A549 (cell line): ENCODE results near the gene XRRA1. TPM values are rescaled to one million over a fixed set of nuclear protein-coding genes. Genes with fewer than 3 reads are reported as not detected.
"Not testable (repeated sequence)": the region's sequence is repeated elsewhere in the genome, so short reads cannot be mapped to it uniquely, and the experiment has no call there.

Experiments
- ATAC-seq, 2 experiments: fragments of 200-7000 bp in 1 of 2; fragments of >200 bp in 1 of 2; cut with Nextera tagmentation in 1 of 2; cut with Tn5 transposase in 1 of 2; 3 replicates each; pipeline versions ENCODE4 v1.8.0 to v1.9.1; 2018 to 2020; ENCODE audit warnings: mild to moderate bottlenecking in 1 of 2, moderate library complexity in 1 of 2
- CTCF ChIA-PET: fragments of 300-600 bp; sonication (Branson Sonifier 250); formaldehyde crosslinking; extraction: SDS; loops from one replicate; lab custom pipeline; 2021; ENCODE audit warnings: antibody characterized with exemption, inconsistent platforms; lab: Yijun Ruan, JAX
- POLR2A ChIA-PET: fragments of 350-600 bp; formaldehyde crosslinking; extraction: SDS; loops from one replicate; lab custom pipeline; 2021; ENCODE audit warnings: antibody characterized with exemption, inconsistent platforms; lab: Yijun Ruan, JAX
- DNase-seq, 2 experiments: peaks; one replicate each; pipeline versions ENCODE4 v3.0.0 to v3.0.0-alpha.2; 2011 to 2016; ENCODE audit warnings: low read depth in 1 of 2, low spot score in 1 of 2
- FAIRE-seq: peaks from 2 replicates; lab custom pipeline; 2011; peaks lifted over from hg19 to GRCh38; lab: Jason Lieb, UNC
- H3K27ac ChIP-seq, 2 experiments: fragments of >200 bp; sonication (Bioruptor Twin); formaldehyde crosslinking; 3 replicates each; pipeline ENCODE4 v1.5.1; 2016 to 2017
- H3K4me1 ChIP-seq: fragments of >200 bp; sonication (Bioruptor Twin); formaldehyde crosslinking; 3 replicates; pipeline ENCODE4 v1.6.1; 2016
- H3K4me2 ChIP-seq: fragments of >200 bp; sonication (Bioruptor Twin); formaldehyde crosslinking; 3 replicates; pipeline ENCODE4 v1.6.1; 2016
- H3K4me3 ChIP-seq: fragments of >200 bp; sonication (Bioruptor Twin); formaldehyde crosslinking; 3 replicates; pipeline ENCODE4 v1.5.1; 2016
- H3K9me3 ChIP-seq: fragments of >200 bp; sonication (Bioruptor Twin); formaldehyde crosslinking; 3 replicates; pipeline ENCODE4 v1.6.1; 2016
- ATOH8 ChIP-seq: fragments of 250-450 bp; sonication (Bioruptor Pico); IDR thresholded peaks from 2 replicates; pipeline ENCODE4 v1.5.0; 2020; ENCODE audit warnings: low read depth, mild to moderate bottlenecking, moderate library complexity
- BHLHE40 ChIP-seq: IDR thresholded peaks from 2 replicates; pipeline ENCODE4 v1.6.1; 2012; ENCODE audit warnings: low read depth, low read length, inconsistent platforms
- CTCF ChIP-seq: fragments of >200 bp; sonication (Bioruptor Twin); formaldehyde crosslinking; IDR thresholded peaks from 3 replicates; pipeline ENCODE4 v1.5.1; 2016
- E2F6 ChIP-seq: IDR thresholded peaks from 2 replicates; pipeline ENCODE4 v1.6.1; 2012; ENCODE audit warnings: low read depth, borderline replicate concordance
- EHF ChIP-seq: fragments of 250-450 bp; sonication (Bioruptor Pico); IDR thresholded peaks from 2 replicates; pipeline ENCODE4 v1.5.0; 2020; ENCODE audit warnings: mild to moderate bottlenecking
- EHMT2 ChIP-seq: fragments of 200-600 bp; sonication (generic); IDR thresholded peaks from 2 replicates; pipeline ENCODE4 v1.6.1; 2016; ENCODE audit warnings: antibody characterized with exemption, low read depth, mild to moderate bottlenecking, moderate library complexity
- ELK1 ChIP-seq: fragments of 150-350 bp; IDR thresholded peaks from 2 replicates; pipeline ENCODE4 v1.6.1; 2014; ENCODE audit warnings: low read depth, mild to moderate bottlenecking, low read length
- FOSL2 ChIP-seq, 2 experiments: fragments of 450-650 bp in 1 of 2; fragments of >200 bp in 1 of 2; sonication (Bioruptor Twin) in 1 of 2; formaldehyde crosslinking; IDR thresholded peaks; 2 replicates each; pipeline versions ENCODE4 v1.5.0 to v1.6.1; 2016 to 2020; ENCODE audit warnings: mild to moderate bottlenecking in 1 of 2, moderate library complexity in 1 of 2
- GATA3 ChIP-seq: IDR thresholded peaks from 2 replicates; pipeline ENCODE4 v1.6.1; 2012; ENCODE audit warnings: borderline replicate concordance
- HEYL ChIP-seq: fragments of 250-450 bp; sonication (Bioruptor Pico); IDR thresholded peaks from 2 replicates; pipeline ENCODE4 v1.8.0; 2021; ENCODE audit warnings: mild to moderate bottlenecking, moderate library complexity
- JUN ChIP-seq, 2 experiments: fragments of >200 bp; sonication (Bioruptor Twin); formaldehyde crosslinking; IDR thresholded peaks; 2 replicates in 1 of 2; 3 replicates in 1 of 2; pipeline ENCODE4 v1.6.1; 2016 to 2017
- KDM1A ChIP-seq: fragments of 200-600 bp; sonication (generic); IDR thresholded peaks from 2 replicates; pipeline ENCODE4 v1.6.1; 2016; ENCODE audit warnings: low read depth, mild to moderate bottlenecking
- MAFK ChIP-seq: fragments of 450-650 bp; IDR thresholded peaks from 2 replicates; pipeline ENCODE4 v1.6.1; 2014; ENCODE audit not compliant: partially characterized antibody
- MYC ChIP-seq: IDR thresholded peaks from 2 replicates; pipeline ENCODE4 v1.6.1; 2012; ENCODE audit warnings: mild to moderate bottlenecking, inconsistent platforms, low read length, improper control_type of control experiment, borderline replicate concordance
- NFE2L2 ChIP-seq: fragments of 150-350 bp; conservative IDR thresholded peaks from 2 replicates; pipeline ENCODE4 v1.6.1; 2014; ENCODE audit warnings: low read length
- NR3C1 ChIP-seq: fragments of >200 bp; sonication (Bioruptor Twin); formaldehyde crosslinking; IDR thresholded peaks from 3 replicates; pipeline ENCODE4 v1.6.1; 2017
- PHF8 ChIP-seq: fragments of 200-600 bp; sonication (generic); IDR thresholded peaks from 2 replicates; pipeline ENCODE4 v1.6.1; 2016; ENCODE audit warnings: low read depth, mild to moderate bottlenecking, antibody characterized with exemption, moderate library complexity, borderline replicate concordance
- RFX5 ChIP-seq: fragments of 450-650 bp; IDR thresholded peaks from 2 replicates; pipeline ENCODE4 v1.7.1; 2014; ENCODE audit warnings: antibody characterized with exemption, mild to moderate bottlenecking, moderate library complexity
- TFCP2L1 ChIP-seq: fragments of 250-450 bp; sonication (Bioruptor Pico); IDR thresholded peaks from 2 replicates; pipeline ENCODE4 v1.5.0; 2021; ENCODE audit warnings: mild to moderate bottlenecking
- WGBS: methylation state at CpG from one replicate; pipeline ENCODE4 v1.1.6; 2017; ENCODE audit errors: missing lambda C conversion rate; 5-methylcytosine and 5-hydroxymethylcytosine counted together
- polyA plus RNA-seq, 4 experiments: library from polyadenylated mRNA; depleted of rRNA in 3 of 4; stranded (reverse); fragments of >200 nt; fragmentation: RNase III in 1 of 4; extraction: RNeasy Plus Mini Kit Qiagen cat#74134 plus additional on column Dnase treatment in 1 of 4; gene quantifications; 2 replicates in 3 of 4; 3 replicates in 1 of 4; pipeline ENCODE4 v1.2.3, GENCODE V29; 2011 to 2017

XRRA1 gene
- polyA plus RNA-seq, 2 of the 4 experiments (the other 2 are of a cell fraction) = 6.6 to 10.6 TPM

GRCh38 chr11:74825596-74825995 is 123.3 kb downstream of the XRRA1 start:
- WGBS = 98% methylated on average over 2 of the region's 2 CpGs
- CTCF ChIA-PET = interaction anchor here (1.0 kb wide), 1 partner anchor 31 kb away, joined by 3 read pairs; no protein-coding TSS in a partner anchor
- H3K4me1 ChIP-seq, H3K27ac ChIP-seq, ATAC-seq, H3K4me2 ChIP-seq, POLR2A ChIA-PET, H3K4me3 ChIP-seq, FAIRE-seq, DNase-seq: not testable (repeated sequence)
- H3K9me3 ChIP-seq = peaks cover 42% of the 10 kb centered on the region

- H3K4me1 ChIP-seq = peaks cover 14% of the 10 kb centered on the region; the same call in 2 of the 3 replicates
- no peak for DNase-seq
- peaks cover 42% of the 10 kb centered on the region for H3K9me3 ChIP-seq
- H3K27ac ChIP-seq = no peak overlapping the region
- ChIA-PET POLR2A (interaction anchor here (0.7 kb wide), 1 partner anchor 405 kb away, joined by 3 read pairs; no protein-coding TSS in a partner anchor), CTCF (no interaction called here)
- no peak overlapping the region for H3K4me2 ChIP-seq
- no peak for ATAC-seq
- TF ChIP-seq BHLHE40 = no peak
- no peak for TF ChIP-seq MYC
- peak; percentile 92 for TF ChIP-seq MAFK
- no peak overlapping the region for H3K4me3 ChIP-seq
- WGBS = 81% methylated on average over 1 of the region's 1 CpG
- FAIRE-seq = peak; percentile 65
These were observed 124.5 kb downstream of the XRRA1 start for GRCh38 chr11:74824285-74824982.

GRCh38 chr11:74822170-74822569 is 126.7 kb downstream of the XRRA1 start:
- ChIA-PET POLR2A (no interaction called here), CTCF (interaction anchor here (0.8 to 1.1 kb wide), 2 partner anchors 14 to 21 kb away, joined by 3 read pairs; no protein-coding TSS in a partner anchor)
- TF ChIP-seq NFE2L2 (no peak), ELK1 (no peak), PHF8 (no peak), EHMT2 (no peak), JUN (IDR thresholded peaks at IDR 0.05) (no peak), MYC (no peak), HEYL (CRISPR knock-in tag) (no peak), GATA3 (no peak), RFX5 (no peak), EHF (CRISPR knock-in tag) (no peak), NR3C1 (no peak), ATOH8 (CRISPR knock-in tag) (no peak)
- DNase-seq (no peak), ATAC-seq (no peak), FAIRE-seq (no peak)
- Histone ChIP-seq H3K4me2 (no peak overlapping the region), H3K9me3 (peaks cover 38% of the 10 kb centered on the region), H3K4me3 (no peak overlapping the region), H3K4me1 (peaks cover 22% of the 10 kb centered on the region; the same call in 2 of the 3 replicates), H3K27ac (no peak overlapping the region)
- 88% methylated on average over 5 of the region's 5 CpGs for WGBS

GRCh38 chr11:74820763-74821162 is 128.1 kb downstream of the XRRA1 start:
- FAIRE-seq (no peak), ATAC-seq (peak; percentile 49 to 50; a peak in 3 of 6 replicates), DNase-seq (peak in 1 of 2 experiments; percentile 27)
- ChIA-PET CTCF (no interaction called here), POLR2A (no interaction called here)
- H3K9me3 ChIP-seq = peaks cover 24% of the 10 kb centered on the region
- 0 out of 6 replicates have a peak overlapping the region, but pooled peaks of 1 of the 2 experiments have one; percentile 8 for H3K27ac ChIP-seq
- H3K4me3 ChIP-seq = no peak overlapping the region
- peaks cover 22% of the 10 kb centered on the region; the same call in 2 of the 3 replicates for H3K4me1 ChIP-seq
- no peak overlapping the region; the same call in 2 of the 3 replicates for H3K4me2 ChIP-seq
- TF ChIP-seq TFCP2L1 (CRISPR knock-in tag) (no peak), BHLHE40 (no peak), GATA3 (no peak), CTCF (no peak), KDM1A (no peak), E2F6 (no peak), FOSL2 (IDR thresholded peaks at IDR 0.05) (no peak), FOSL2 (CRISPR knock-in tag; IDR thresholded peaks at IDR 0.05) (peak; percentile 50)
- whole genome bisulfite sequencing = 86% methylated on average over 1 of the region's 1 CpG
